Measurements from ENCODE around the gene SYDE2.
"Not testable (repeated sequence)": the region's sequence is repeated elsewhere in the genome, so short reads cannot be mapped to it uniquely, and the experiment has no call there.

The SYDE2 gene, protein sequence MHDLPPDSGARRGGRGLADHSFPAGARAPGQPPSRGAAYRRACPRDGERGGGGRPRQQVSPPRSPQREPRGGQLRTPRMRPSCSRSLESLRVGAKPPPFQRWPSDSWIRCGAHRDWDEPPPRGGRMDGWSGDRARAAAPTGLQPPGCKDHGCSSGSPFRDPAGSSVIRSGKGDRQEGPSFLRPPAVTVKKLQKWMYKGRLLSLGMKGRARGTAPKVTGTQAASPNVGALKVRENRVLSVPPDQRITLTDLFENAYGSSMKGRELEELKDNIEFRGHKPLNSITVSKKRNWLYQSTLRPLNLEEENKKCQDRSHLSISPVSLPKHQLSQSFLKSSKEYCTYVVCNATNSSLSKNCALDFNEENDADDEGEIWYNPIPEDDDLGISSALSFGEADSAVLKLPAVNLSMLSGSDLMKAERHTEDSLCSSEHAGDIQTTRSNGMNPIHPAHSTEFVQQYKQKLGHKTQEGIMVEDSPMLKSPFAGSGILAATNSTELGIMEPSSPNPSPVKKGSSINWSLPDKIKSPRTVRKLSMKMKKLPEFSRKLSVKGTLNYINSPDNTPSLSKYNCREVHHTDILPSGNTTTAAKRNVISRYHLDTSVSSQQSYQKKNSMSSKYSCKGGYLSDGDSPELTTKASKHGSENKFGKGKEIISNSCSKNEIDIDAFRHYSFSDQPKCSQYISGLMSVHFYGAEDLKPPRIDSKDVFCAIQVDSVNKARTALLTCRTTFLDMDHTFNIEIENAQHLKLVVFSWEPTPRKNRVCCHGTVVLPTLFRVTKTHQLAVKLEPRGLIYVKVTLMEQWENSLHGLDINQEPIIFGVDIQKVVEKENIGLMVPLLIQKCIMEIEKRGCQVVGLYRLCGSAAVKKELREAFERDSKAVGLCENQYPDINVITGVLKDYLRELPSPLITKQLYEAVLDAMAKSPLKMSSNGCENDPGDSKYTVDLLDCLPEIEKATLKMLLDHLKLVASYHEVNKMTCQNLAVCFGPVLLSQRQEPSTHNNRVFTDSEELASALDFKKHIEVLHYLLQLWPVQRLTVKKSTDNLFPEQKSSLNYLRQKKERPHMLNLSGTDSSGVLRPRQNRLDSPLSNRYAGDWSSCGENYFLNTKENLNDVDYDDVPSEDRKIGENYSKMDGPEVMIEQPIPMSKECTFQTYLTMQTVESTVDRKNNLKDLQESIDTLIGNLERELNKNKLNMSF

DNA sequence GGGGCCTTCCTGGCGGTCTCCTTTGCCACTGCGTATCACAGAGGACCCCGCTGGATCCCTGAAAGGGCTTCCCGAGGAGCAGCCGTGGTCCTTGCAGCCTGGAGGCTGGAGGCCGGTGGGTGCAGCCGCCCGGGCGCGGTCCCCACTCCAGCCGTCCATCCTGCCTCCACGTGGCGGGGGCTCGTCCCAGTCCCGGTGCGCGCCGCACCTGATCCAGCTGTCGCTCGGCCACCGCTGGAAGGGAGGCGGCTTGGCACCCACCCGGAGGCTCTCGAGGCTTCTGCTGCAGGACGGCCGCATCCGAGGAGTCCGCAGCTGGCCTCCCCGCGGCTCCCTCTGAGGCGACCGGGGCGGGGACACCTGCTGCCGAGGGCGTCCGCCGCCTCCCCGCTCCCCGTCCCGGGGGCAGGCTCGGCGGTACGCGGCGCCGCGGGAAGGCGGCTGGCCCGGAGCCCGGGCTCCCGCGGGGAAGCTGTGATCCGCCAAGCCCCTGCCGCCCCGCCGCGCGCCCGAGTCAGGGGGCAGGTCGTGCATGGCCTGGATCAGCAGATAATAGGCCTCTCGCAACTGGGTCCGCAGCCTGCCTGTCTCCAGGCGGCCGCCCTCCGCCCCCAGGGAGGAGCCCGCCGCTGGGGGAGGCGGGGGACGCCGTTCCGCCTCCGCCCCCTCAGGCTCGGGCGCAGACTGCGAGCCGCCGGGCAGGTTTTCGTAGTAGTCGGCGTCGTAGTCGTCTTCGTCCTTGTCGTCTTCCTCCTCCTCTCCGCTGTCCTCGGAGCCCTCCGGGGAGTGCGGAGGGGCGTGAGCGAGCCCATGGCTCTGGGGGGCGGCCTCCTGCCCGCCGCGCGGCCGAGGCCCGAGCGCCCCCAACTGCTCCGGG, at the start of gene SYDE2:
Gene SYDE2 (minus strand): TSS at position 554 of the 877 bp plus-strand sequence. CDS start 20 bp downstream, at position 534.
- DNase-seq = peak; percentile 16

DNA sequence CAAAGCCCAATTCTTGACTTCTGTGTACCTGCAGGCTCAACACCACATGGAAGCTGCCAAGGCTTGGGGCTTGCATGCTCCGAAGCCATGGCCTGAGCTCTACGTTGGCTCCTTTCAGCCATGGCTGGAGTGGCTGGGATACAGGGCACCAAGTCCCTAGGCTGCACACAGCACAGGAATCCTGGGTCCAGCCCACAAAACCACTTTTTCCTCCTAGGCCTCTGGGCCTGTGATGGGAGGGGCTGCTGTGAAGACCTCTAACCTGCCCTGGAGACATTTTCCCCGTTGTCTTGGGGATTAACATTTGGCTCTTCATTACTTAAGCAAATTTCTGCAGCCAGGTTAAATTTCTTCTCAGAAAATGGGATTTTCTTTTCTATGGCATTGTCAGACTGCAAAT, 48.2 kb upstream of the SYDE2 start:
- not testable (repeated sequence) for DNase-seq

DNA sequence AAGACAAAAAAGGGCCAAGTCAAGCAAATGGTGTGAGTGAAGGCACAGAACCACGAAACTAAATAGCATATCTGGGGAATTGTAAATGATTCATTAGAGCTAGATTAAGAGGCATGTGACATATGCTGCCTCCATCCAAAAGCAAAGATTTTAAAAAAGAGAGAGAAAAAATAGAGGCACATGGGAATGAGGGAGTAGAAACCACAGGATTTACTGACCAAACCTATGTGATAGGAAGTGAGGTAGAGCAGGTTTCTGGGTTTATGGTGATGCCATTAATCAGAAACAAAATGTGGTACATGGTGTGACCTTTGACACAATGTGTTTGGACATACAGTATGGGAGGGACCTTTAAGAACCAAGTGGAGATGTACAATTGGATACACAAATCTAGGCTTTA, 45.1 kb upstream of the SYDE2 start:
- DNase-seq = no peak

DNA sequence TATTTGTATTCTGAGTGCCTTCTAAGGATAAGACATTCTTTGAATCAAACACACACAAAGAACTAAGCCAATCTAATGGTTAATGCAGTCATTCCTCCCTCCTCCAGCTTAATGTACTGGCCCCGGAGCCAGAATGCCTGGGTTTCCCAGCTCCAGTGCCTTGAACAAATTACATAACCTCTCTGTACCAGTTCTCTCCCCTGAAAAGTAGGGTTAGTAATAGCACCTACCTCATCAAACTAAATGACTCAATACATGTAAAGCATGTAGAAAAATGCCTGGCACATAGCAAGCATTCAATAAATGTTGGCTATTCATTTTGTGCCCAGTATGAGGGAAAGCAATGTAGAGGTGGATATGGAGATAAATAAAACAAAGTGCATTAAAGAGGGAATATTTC, 44.6 kb upstream of the SYDE2 start:
- no peak for DNase-seq

DNA sequence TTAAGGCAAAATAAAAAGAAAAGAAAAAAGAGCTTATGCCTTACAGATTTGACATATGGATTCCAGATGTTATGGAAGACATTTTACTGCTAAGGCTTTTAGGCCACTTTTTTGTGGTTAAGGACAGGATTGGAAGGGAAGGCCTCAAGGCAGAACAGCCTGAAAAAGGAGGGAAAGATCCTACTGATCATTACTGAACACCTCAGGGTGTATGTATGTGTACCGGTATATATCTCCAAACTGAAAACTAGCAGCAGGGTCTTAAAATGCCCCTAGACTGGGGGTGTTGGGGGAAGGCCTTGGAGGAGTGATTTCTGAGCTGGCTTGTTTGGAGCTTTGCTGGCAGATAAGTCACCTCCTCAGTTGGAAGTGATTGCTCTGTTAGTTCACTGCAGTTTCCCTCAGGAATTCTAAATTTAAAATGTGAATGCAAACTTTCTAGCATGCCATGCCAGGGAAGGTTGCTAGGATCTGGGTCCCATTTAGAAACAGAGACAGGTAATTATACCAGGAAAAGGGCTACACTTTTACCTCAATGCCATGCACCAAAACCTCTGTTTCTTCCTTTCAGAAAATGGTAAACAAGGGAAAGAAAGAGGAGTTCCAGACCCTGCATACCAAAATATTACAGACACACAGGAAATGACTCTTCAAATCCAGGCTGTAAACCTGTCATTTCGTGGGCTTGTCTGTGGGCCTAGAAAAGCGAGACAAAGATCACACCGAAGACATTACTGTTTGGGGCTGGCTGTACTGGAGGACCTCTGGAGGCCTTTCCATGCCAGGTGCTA, 43.6 kb upstream of the SYDE2 start:
- DNase-seq = no peak

DNA sequence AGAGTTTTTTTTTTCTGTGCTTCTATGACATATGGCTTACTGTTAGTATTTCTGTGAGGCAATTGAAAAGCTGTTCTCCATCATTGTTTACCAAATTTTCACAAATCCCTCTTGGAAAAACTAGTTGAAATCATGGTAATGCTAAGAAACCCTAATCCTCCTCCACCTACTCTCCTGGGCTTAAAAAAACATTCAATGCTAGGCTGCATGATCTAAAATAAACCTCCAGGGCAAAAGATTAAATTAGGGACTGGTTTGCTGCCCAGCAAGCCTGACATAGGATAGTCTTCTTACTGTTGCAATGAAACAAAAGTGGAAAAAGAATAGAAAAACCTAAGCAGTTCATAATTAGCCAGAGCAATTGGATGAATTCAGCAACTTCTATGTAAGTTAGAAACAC, 42.6 kb upstream of the SYDE2 start:
- no peak for DNase-seq

DNA sequence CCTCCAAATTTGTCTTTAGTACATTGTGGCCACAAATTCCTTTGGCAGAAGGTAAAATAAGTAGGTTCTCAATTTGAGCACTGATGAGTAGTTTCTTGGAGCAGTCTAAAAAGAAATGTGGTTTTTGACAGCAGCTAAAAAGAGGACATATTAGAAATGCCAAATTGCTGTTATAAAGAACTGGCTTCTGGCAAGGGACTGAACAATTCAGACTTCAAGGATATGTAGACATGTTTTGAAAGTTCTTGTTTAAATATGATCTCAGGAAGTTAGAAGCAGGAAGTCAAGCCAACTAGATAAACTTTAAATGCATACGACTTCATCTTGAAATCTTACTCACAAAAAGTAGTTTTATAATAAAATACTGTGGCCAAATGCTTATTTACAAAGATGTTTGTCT, 39.8 kb upstream of the SYDE2 start:
- no peak for DNase-seq

DNA sequence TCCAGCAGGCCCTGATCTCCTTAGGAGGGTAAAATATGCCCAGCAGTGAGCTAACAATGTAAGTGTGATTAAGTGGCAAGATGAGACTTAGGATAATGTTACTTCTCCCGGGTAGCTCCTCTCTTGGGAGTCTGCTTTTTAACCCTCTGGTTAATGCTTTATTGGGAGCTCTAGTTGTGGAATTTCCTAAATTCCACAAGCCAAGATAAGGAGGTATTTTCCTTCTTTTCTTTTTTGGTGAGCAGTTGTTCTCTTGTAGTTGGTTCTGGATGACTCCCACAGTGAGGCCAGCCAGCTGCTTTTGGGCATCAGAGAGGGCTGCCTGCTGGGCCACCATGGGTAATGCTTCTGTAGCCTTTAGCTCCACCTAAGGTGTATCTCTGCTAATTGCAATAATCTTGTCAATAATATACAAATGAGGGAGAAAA, 39.4 kb upstream of the SYDE2 start:
- no peak for DNase-seq

DNA sequence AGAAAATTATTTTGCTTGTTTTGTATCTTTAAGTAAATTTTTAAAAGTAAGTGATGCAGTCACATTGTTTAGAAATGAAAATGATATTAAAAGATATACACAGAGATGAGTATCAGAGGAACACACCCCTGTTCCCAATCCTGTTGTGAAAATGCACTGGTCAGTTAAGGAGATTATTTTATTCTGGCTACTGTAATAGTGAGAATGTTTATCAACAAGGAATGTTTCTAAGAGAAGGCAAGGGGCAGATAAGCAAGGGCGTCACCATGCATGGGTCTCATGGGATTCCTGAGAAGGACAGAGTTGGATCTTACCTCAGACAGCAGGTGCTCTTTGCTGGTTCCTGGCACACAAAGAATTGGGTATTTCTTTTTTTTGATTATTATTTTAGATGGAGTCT, 36.8 kb upstream of the SYDE2 start:
- no peak for DNase-seq

DNA sequence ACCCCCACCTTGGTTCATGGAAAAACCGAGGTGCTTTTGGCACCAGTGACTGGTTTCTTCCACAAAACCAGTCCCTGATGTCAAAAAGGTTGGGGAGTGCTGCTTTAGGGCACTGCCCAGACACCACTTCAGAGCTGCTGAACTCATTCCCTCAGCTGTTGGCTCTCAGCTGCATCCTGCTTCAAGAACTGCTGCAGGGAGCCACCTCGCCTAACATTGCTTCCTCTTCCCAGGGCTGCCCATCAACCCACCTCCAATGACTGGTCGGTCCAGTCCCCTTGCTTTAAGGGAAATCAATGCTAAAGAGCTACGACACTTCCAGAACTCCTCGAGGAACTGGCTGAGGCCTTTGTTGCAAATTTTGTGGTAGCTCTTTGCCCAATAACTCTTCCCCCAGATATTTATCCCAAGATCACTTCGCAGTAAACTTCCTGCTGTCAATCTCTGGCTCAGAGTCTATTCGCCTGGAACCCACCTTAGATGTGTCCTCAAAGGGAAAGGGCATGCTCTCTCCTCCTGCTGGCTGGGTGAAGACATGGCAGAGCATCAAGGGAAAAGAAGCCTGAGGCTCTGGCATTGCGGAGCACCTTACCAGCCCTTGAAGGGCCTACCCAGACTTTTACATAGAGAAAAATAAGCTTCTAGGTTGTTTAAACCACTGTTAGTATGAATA, 29.6 kb upstream of the SYDE2 start:
- no peak for DNase-seq

DNA sequence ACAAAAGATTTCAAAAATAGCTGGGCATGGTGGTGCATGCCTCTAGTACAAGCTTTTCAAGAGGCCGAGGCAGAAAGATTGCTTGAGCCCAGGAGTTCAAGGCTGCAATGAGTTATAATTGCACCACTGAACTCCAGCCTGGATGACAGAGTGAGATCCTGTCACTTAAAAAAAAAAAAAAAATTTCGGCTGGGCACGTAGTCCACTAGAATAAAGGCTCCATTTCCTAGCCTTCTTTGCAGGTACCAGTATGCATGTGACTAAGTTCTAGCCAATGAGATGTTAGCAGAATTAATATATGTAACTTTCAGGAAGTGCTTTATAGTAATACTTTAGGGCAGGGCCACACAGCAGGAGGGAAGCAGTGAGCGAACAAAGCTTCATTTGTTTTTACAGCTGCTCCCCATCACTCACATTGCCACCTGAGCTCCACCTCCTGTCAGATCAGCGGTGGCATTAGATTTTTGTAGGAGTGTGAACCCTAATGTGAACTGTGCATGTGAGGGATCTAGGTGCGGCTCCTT, 28.8 kb upstream of the SYDE2 start:
- DNase-seq = no peak

DNA sequence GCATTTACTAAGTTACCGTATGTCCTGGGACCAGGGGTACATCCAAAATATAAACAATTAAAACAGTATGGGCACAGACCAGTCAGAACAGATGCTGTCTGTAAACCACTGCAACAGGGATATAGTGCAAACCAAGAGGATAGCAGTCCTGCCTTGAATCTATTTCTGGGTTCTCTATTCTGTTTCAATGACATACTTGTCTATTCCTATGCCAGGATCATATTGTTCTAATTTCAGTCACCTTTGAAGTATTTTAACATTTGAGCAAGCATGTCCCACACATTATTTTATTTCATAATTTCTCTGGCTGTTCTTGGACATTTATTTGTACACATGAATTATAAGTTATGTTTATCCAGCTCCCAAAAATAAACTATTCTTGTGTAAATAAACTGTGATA, 28.2 kb upstream of the SYDE2 start:
- DNase-seq = no peak

DNA sequence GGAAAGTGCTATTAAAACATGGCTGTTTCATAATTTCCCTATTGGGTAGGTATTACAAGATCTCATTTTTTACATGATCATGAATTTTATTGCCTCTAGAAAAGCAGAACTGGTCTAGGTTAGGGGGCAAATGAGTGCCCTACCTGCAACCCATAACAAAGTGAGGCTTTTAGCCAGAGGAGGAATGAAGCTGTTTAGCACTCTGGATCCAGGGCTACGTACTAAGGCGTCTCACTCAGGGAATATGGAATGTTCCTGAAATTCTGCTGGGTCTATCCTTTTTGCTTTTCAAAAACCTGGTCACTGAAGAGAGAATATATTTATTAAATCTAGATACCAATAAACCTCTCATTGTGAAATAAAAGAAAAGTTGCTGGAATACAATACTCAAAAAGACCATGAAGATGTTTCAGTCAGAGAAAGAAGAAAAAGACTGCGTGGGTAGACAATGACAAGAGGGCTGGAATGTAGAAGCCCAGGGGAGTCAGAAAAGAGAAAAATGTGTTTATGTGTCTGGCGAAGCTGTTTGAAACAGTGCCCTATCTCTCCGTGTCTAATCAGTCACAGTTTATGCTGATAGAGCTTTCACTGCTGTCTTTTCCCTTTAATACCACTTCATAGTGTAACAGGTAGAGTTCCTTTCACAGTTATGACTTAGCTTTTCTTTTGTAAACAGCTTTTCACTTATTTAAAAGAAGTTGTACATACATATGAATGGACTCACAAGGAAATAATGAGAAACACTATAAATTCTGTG, 25.0 kb upstream of the SYDE2 start:
- no peak for DNase-seq

DNA sequence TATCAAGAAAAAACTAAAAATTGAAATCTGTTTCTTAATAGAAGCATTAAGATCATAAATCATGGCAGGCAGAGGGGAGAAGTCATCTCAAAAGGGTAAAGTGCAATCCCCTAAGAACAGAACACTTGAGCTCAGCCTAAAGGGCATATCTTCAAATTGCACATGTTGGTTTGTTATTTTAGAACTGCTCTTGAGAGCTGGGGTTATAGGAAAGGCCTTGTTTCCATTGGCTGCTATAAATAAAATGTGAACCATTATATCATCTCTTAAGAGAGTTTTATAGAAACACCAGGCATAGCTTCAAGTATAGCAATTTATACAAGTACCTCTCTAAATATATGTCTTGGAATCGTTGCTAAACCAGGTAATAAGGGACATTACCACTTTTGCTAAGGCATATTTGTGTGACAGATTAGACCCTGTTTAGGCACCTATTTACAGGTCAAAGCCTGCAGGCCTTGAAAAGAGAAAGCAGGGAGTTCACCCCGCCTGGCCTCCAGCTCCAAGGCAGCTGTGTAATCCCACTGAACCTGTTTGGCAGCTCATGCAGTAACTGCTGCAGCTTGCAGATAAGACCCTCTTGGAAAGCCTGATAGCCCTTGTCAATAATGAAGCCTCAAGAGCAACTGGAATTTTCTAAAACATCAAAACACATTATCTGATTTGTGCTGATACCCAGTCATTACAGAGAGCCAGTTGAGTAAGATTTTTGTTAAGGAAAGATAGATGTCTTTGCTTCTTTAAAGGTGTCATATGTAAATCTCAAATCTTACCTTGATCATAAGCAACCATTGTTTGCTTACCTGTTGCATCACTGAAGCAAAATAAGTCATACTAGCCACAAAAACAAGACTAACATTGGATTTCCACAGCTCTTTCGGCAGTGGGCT, 24.2 kb upstream of the SYDE2 start:
- DNase-seq = no peak

DNA sequence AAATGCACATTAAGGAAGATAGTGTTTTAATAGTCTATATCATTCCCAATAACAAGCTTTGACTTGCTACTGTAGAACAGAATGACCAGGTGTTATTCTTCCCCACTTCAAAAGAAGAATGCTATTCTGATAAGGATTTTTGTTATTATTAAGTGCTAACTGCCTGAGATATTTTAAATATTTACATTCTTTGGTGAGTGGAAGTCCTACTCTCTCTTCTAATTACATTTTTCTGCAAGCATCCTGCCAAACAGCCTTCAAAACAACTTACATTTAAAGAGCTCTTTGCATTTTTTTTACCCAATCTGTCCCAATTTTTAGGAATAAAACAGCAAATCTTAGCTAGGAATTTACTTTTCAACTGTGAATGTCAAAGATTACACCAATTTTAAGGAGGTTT, 23.5 kb upstream of the SYDE2 start:
- DNase-seq = no peak

DNA sequence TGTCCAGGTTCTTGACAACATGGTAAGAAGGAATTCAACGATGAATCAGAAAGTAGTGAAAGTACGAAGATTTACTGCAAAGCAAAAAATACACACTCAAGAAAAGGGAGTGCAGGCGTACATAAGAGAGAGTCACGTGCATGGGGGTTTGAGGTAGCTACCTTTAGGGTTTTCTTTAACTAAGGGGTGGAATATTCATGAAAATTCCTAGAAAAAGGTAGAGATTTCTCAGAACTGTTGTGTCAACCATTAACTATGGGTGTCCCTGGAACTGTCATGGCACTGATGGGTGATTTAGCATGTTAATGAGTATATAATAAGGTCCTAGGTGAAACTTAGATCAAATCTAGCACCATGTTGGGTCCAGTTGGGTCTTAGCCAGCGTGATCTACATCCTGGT, 22.5 kb upstream of the SYDE2 start:
- DNase-seq = no peak

DNA sequence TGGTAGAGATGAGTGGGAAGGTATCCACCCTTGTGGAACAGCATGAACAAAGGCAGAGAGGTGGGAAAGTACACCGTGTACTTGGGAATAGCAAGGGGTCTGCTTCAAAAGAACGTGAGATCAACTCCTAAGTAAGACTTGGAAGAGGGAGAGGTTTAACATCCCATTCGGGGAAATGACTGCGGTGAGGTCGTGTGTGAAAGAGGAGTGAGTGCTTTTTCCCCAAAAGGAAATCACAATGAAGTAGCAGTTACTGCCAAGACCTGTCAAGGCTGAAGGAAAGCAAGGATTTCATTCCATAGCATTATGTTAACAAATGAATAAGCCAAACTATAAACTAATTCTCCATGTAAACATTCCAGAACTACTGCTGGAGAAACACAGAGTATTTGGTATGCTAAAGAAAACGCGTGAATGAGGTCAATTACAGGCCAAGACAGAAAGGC, 20.0 kb upstream of the SYDE2 start:
- no peak for DNase-seq

DNA sequence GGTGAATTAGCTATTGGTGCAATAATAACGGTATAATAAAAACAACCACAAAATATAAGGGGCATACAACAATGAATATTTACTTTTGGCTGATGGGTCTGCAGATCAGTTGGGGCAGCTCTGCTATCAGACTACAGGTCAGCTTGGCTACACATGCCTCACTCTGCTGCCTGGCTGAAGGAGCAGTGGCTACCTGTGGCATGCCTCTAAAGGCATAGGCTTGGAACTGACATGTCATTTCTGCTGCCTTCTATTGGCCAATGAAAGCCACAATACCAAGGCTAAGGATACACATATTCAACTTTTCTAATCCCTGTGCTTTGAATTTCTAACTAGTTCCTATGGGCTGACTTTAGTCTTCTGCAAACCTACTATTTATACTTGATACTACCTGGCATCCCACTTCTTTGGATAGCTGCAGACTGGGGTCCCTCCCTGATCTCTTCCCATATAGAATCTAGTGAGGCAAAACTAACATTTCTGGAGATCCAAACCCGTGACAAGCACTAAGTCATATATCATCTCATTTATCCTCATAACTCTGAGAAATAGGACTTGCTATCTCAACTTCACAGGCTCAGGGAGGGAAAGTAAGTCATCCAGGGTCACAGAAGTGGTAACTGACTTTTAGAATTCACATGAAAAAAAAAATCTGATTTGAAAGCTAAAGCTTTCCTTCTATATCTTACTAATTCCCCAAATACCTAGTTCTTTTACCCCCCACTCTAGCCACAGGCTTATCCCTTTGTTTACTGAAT, 19.2 kb upstream of the SYDE2 start:
- DNase-seq = no peak
